ENCODE results near the gene MKI67.
A peak's percentile ranks its signal among the peaks of the same experiment; 100 is the strongest.

The MKI67 gene

DNA sequence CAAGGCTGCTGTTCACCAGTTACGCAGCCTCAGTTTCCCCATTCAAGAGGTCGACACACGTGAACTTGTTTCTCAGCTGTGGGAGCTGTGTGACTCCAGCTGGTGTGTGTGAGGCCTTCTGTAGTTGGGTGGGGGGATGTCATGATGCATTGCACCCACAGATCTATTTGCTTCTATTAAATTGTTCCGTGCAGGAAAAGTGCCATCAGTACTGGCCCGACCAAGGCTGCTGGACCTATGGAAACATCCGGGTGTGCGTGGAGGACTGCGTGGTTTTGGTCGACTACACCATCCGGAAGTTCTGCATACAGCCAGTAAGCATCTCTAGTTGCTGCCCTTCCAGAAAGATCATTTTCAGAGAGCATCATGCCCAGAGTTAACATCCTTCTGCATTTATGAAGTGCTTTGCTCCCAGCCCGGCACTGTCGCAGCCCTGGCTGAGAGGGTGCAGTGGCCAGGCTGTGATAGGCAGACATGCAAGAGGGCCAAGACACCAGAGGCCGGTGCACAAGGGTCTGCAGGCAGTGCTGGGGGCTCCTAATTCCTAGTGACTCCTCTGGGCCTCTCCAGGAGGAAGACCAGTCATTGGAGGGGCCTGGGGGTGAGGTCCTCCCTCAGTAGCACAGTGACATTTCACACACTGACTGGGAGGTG lies 60.2 kb downstream of the MKI67 start:
- DNase-seq (ENCODE audit: low read depth in 3 of 3), result no peak

DNA sequence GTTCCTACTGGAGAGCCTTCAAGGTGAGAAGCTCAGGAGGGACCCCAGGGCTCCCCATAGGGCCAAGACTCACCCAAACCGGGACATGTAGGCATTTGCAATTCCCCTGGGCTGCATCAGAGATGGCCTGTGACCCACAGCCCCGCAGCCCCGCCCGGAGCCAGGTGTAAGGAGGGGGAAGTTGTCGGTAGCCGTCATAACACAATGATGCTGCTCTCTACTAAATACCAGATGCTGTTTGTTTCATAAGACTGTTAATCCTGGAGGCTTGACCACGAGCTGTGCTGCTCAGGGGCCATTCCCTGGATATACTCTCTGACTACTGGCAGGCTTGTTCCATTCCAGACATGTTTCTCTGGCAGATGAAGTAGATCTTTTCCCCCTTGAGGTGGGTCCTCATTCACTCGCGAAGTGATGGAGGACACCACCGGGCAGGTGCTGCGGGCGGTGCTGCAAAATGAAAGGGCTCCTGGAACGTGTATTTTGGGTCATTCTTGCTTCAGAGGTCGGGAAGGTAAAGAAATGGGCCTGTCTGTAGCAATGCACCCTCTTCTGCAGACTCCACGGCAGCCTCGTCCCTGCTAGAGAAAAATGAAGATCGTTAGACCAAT lies 61.1 kb downstream of the MKI67 start:
- DNase-seq (ENCODE audit: low read depth in 3 of 3), result no peak

DNA sequence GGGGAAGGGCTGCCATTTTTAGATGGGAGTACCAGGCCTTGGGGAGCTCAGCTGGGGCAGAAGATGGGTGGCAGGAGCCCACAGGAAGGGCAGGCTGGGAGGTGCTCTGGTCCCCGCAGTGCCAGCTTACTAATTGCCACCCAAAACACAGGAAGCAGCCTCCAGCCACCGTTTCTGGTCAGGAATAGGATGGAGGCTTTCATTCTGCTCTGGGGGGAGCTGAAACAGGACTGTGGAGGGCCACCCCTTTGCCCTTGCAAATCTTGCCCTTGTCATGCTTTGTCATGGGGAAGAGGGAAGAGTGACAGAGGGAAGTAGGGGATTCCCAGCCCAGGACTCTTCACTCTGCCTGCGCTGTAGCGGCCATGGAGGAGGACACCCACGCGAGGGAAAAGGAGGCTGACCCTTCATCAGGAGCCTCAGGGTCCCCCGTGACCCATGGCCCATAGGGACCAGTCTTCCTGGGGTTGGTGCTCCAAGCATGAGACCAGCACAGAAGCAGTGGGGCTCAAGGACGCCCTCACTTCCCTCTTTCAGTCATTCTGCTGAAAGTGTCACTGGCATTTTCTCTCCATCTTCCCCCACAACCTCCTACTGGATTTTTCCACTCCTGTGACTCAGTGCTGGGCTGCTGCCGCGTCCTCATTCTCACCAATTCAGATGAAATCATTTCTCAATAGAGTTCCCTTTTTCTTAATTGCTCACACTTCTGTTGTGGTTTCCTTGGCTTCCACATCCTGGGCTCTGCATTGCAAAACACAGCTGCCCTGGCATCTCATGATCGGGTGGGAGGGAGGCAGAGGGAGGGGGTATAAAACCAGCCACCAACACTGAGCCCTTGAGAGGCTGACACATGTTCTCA lies 61.9 kb downstream of the MKI67 start:
- DNase-seq (ENCODE audit: low read depth in 3 of 3), result peak; percentile 47 to 68 (median 64)

DNA sequence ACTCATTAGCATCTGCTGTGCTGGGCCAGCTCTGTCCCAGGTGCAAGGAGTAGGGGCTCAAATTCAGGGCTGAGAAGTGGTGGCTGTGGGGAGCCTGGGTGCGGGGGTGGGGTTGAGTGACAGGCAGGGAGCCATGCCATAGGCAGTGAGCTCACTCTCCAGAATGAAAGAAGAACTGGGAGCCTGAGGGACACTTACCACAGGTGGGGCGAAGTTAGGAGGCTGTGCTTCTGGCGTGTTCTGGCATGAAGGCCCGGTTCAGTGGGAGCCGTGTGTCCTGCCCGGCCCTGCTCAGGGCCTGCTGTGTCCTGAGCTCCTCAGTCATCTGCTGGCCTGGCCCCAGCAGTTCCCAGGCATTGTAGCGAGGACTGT lies 62.5 kb downstream of the MKI67 start:
- no peak for DNase-seq (ENCODE audit: low read depth in 3 of 3)

DNA sequence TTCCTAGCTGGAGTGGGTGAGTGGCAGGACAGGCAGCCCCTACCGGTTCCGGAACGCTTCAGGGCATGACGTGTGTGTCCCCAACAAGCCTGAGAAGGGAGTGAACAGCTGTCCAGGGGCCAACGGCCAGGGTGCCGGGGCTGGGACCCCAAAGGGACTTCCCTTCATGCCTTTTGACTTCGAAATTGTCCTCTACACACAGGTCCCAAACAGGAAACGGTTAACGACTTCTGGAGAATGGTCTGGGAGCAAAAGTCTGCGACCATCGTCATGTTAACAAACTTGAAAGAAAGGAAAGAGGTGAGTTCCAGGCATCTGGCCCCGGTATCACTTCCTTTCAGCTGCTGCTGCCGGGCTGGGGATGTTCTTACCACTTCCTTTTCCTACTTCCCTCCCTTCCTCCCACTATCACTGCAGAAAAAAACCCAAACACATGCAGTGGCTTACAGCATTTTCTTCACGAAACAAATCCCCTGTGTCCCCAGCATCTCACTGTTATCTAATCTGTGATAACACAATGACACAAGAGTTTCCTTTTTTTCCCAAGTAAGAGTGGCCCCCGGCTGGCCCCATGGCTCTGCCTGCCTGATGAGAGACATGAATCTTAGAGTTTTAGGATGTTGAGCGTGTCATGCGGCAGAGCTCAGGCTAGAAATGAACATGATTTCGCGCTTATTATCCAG lies 63.2 kb downstream of the MKI67 start:
- DNase-seq (ENCODE audit: low read depth in 3 of 3), result no peak

DNA sequence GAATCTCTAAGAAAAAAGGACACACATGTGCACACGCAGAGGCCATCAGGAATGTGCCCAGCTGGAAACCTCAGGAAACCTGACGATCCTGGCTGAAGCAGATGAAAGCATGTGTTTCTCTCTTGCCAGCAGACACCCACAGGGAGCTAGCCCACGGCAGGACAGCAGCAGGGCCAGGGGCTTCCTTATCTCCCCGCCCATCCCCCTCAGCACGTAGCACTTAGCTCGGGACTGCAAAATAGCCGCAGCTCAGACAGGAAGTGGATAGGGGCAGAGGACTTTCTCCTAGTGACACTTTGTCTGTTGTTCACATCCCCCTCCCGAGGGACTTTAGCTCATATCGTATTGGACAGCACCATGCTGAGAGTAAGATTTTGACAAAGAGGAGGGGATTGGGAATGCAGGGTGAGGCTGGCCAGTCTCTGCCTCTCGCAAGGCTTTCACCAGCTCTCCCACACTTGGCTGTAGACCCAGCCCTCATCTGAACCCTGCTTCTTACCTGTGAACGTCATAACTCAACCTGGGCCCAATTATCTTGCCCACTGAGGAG lies 63.8 kb downstream of the MKI67 start:
- DNase-seq (ENCODE audit: low read depth in 3 of 3), result no peak

DNA sequence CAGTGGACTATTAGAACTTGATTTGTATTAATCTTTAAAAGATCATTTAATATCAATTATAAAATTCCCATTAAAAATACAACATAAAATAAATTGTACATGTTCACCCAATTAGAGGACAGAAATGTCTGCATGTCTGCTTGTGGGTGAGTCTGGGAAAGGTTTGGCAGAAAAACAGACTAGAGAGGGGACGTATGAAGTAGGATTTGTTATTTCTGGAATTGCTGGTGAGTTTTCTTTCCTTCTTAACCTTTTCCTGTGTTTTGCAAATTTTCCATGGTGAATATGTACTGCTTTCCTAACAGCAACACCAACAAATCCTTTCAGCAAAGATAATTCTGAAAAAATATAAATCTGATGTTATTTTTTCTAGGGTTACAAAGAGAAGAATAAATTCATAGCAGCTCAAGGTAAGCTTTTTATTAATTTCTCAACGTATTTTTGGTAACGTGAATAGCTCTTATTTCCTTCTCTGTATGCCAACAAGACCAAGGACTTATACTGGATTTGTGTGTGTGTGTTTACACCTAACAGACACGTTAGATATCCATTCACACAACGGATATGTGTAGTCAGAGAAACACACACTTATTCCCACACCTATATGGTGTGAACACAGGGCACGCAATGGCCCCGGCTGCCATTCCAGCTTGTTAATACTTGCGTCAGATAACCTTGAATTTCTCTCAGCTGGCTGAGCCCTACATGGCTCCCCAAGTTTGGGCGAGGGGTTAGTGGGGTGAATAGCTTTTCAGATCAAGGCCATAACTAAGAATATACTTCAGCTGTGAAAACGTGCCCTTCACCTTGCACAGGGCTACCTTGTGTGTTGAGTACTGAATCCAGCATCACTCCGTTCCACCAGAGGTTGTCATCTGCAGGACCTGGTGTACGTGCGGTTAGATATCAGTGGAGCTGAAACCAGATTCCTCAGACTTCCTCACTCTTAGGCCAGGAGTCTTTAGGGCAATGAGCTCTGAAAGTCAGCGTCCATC lies 64.6 kb downstream of the MKI67 start:
- DNase-seq (ENCODE audit: low read depth in 3 of 3), result no peak

DNA sequence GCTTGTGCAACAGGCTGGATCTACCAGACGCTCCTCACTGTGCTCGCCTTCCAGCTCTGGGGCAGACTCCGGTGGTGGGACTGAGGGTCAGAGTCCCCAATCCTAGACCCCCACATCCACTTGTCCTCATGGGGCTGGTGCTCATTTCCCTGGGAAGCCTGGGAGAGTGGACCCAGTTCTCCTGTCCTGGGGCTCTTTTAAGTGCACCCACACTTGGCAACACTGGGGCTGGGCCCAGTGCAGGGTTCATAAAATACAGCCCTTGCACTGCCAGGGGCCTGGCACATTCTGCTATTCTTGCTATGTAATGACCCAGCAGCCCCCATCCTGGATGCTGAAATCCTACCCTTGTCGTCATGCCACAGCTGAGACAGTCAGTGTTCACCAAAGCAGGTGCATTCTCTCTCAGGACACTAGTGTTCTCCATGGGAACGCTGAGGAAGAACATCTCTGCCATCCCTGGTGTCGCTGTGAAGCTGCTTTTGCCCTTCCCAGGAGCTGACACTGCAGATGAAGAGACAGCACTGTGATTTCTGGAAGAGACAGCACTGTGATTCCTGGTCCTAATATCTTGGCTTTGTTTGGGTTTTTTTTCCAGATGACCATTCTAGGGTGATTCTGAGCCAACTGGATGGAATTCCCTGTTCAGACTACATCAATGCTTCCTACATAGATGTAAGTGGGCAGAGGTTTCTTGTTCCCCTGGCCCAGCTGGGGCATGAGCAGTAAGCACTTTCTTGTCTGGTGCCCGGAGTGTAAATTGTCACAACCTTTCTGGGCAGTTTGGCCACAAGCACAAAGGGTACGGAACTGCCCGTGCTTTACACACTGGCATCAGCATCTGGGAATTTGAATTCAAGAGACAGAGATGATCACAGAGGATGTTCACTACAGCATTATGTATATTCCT lies 65.6 kb downstream of the MKI67 start:
- DNase-seq (ENCODE audit: low read depth in 3 of 3), result no peak

DNA sequence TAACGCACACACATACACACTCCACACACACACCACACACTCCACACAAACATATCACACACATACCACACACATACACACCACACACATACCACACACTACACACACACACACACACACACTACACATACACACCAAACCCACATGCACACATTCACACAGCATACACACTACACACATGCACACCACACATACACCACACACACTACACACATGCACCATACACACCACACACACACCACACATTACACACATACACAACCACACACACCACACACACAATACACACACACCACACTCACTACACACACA lies 66.3 kb downstream of the MKI67 start:
- no peak for DNase-seq (ENCODE audit: low read depth in 3 of 3)

DNA sequence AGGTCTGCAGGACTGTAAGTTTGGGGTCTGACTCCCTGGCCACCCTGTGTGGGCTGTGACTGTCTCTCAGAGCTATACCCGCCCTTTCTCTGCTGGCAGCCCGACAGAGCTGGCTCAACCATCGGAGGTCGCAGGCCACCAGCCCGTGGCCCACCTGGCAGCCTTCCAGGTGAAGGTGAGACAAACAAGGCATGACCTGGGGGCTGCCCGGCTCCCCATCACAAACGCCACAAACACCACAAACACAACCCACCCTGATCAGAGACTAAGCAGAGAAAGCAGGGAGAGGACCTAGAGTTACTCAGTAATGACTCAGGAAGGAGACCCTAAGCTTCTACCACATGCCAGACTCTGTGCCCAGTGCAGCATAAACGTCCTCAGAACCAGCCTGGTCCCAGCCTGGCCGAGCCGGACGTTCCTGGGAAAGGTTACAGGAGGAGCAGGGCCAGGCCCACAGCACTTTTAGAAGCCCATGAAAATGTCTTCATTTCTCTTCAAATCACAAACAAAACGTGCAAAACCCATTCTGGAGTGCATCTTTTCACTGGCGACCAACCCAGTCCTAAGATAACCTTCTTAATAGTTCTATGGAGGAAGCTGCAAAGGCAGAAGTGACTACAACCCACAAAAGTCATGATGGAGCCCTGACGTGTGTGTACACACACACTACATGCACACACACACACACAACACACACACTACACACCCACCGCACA lies 66.8 kb downstream of the MKI67 start:
- DNase-seq (ENCODE audit: low read depth in 3 of 3), result no peak

DNA sequence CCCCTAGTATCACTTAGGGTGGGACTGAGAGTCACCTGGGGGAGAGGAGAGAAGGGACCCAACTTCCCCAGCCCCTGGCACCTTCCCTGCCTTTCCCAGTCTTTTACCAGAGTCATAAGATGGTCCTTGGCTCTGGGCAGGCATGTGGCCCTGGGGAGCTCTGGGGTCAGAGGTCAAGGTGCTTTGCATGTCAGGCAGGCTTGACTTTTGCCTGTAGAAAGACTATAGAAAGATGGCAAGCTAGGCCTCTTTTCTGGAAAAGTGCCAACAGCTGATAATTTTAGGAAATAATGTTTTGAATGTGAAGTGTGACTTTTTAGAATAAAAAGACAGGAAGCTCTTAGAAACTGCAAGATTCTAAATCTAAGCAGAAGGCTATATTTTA lies 67.5 kb downstream of the MKI67 start:
- DNase-seq (ENCODE audit: low read depth in 3 of 3), result no peak

DNA sequence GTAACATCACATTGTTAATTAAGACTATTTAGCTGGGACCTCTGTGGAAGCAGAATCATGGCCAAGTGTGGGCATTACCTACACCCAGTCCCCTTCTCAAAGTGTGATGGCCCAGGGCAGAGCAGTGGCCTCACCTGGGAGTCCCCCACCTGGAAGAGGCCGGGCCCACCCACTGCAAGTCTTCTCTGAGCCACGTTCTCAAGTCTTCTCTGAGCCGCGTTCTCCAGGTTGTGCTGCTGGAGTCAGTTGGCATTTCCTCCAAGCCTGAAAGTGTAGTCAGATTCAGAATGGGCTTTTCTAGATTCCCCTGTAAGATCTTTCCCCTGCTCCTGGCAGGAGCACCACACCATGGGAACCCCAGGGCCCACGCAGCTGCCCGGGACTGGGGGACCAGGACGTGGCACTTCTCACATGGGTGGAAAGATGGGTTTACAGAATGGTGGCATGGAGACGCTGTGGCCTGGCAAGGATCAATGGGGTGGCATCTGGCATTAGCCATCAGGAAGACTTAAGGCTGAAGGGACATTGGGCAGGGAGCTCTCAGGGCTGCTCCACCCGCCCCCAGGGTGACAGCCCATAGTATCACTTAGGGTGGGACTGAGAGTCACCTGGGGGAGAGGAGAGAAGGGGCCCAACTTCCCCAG lies 68.0 kb downstream of the MKI67 start:
- DNase-seq (ENCODE audit: low read depth in 3 of 3), result no peak

DNA sequence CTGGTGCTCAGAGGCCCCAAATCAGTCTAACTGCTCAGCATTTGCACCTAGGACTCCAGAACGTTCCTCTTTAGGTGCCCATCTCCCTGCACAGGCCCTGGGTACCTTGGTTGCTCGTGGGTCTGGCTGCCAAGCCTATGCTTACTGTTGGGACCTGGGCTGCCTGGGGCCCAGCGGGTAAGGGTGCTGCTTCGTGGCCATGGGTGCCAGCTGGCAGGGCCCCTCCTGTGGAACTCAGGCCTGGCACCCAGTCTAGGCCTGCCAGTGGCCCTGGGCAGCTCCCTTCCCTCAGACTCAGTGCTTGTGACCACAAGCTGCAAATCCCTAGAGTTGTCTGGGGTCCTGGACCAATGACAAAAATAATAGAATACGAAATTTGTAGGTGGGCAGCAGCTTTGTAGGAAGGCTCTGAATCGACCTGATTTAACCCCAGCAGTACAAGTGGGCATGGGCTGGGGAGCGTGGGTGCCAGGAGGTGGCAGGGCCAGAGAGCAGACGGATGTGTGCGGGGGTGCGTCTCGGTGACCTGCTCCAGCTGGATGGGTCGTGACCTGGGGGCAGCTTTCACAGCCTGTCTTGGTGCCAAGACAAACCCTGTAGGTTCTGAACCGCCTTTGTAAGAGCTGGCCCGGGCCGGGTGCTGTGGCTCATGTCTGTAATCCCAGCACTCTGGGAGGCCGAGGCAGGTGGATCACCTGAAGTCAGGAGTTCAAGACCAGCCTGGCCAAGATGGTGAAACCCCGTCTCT lies 69.7 kb downstream of the MKI67 start:
- DNase-seq (ENCODE audit: low read depth in 3 of 3), result no peak

DNA sequence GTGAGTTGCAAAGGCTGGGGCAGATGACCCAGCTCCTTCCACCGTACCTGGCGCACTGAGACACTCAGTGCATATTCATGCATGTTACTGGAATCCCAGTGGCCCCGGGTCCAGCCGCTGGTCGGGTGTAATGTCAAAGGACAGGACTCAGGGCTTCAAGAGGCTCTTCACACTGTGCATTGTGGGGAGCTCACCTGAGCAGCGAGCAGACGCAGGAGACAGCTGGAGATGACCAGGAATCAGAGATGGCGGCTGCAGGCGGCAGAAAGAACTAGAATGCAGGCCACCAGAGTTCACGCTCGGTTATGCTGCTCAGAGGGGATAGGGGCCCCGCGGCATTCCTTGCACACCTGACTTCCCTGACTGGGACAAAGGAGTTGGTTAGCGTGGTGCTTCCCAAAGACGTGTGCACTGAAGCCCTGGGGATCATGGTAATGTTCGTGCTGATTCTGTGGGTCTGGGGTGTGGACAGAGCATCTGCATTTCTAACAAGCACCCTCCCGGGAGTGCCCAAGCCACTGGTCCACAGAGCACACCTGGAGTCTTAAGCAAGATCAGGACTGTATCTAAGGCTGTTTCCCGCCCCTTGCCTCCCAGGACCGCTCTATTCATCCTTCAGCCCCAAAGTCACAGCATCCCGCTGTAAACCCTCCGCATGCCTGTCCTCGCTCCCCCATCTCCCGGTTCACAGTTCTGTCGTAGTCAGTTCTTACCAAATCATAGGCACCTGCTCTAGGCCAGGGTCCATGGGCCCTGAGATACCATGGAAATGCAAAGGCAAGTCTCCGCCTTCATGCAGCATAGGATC lies 71.0 kb downstream of the MKI67 start:
- DNase-seq (ENCODE audit: low read depth in 3 of 3), result no peak

DNA sequence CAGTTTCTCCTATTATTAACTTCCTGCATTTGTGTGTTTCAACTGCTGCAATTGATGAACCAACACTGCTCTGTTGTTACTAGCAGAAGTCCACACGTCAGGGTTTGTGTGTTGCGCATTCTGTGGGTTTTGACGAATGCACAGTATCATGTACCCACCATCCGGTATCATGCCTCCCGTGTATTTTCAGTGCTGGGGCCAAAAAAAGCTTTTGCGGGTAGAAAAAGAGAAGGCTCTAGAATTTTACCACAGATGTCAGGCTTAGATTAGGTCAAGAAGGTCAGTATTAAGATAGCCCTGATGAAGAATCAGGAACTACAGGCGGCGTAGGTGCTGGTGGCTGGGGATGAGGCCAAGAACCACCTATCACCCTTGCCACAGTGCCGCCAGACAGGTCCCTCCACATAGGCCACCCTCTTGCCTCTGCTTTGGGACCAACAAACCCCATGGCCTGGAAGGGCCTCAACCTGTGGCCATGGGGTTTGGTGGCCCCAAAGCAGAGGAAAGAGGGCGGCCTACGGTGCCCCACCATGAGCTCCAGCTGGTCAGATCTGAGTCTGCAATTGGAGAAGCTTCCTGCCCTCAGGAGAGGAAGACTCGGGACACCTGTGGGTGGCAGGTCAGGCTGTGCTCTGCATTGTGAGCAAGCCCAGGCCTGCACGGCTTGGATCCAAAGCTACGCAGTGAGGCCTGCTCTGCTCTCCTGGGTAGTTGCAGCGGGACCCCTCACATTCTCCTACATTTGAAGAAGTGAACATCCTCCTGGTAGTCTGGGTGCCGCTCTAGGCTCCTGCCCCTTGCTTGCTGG lies 71.9 kb downstream of the MKI67 start:
- no peak for DNase-seq (ENCODE audit: low read depth in 3 of 3)

DNA sequence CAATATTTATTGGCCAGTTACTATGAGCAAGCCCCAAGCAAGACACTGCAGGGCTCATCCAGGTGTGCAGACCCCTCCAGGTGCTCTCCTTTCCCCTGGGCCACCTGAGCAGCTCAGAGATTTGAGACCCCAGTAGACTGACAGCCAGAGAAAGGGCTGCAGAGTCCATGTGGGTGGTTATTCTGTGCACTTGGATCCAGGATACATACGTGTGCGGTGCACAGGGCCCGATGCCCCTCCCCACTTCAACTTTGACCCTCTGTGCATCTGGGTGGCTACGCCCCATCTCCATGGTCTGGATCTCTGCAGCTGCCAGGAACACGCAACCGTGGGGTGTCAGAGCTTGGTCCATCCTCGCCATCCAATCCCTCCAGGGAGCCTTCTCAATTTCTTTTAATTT lies 72.9 kb downstream of the MKI67 start:
- DNase-seq (ENCODE audit: low read depth in 3 of 3), result no peak

All from stimulated activated CD4-positive, alpha-beta T cell treated with anti-CD3 and anti-CD28 coated beads, TNF-alpha, amount 100 ng/mL, for 4 hours (primary cell).